Esophagus squamous epithelium (tissue), 4 donors: ENCODE data around the gene CPM.

Source experiments
- POLR2A ChIP-seq, 4 donors: fragments of 450-650 bp; IDR thresholded peaks; one replicate each; pipeline ENCODE4 v1.6.1; 2017; ENCODE audit warnings: antibody characterized with exemption in 4 of 4, mild to moderate bottlenecking in 4 of 4, moderate library complexity in 3 of 4
- TF ChIP-seq, protein P1 (sequence below), 6 experiments: fragments of 450-650 bp in 4 of 6; fragments of 200-600 bp in 2 of 6; sonication (generic) in 2 of 6; IDR thresholded peaks; one replicate each; pipeline ENCODE4 v1.5.1; 2016 to 2019; ENCODE audit warnings: antibody characterized with exemption in 6 of 6, mild to moderate bottlenecking in 4 of 6, moderate library complexity in 4 of 6

DNA sequence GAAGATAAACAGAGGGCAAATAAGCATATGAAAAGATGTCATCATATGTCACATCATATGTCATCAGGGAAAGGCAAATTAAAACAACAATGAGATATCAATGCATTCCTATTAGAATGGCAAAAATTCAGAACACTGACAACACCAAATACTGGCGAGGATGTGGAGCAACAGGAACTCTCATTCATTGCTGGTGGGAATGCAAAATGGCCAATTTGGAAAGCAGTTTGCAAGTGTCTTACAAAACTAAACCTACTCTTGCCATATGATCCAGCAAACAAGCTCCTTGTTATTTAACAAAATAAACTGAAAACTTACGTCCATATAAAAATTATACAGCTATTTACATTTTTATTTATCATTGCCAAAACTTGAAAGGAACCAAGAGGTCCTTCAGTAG, 32.7 kb downstream of the CPM start:
- TF ChIP-seq, protein P1, sequence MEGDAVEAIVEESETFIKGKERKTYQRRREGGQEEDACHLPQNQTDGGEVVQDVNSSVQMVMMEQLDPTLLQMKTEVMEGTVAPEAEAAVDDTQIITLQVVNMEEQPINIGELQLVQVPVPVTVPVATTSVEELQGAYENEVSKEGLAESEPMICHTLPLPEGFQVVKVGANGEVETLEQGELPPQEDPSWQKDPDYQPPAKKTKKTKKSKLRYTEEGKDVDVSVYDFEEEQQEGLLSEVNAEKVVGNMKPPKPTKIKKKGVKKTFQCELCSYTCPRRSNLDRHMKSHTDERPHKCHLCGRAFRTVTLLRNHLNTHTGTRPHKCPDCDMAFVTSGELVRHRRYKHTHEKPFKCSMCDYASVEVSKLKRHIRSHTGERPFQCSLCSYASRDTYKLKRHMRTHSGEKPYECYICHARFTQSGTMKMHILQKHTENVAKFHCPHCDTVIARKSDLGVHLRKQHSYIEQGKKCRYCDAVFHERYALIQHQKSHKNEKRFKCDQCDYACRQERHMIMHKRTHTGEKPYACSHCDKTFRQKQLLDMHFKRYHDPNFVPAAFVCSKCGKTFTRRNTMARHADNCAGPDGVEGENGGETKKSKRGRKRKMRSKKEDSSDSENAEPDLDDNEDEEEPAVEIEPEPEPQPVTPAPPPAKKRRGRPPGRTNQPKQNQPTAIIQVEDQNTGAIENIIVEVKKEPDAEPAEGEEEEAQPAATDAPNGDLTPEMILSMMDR (IDR thresholded peaks at IDR 0.05): no peak
- no peak for TF ChIP-seq POLR2A (IDR thresholded peaks at IDR 0.05)
